HCT116 (cell line): ENCODE data around the gene EHD3. TPM values are rescaled to one million over a fixed set of nuclear protein-coding genes. Genes with fewer than 3 reads are reported as not detected.

ENCODE experiments used
- ATAC-seq: fragments of 200-7000 bp; cut with Tn5 transposase; 2 replicates; pipeline ENCODE4 v1.9.1; 2020; ENCODE audit warnings: mild to moderate bottlenecking, moderate library complexity
- BruUV-seq: library from RNA; stranded (reverse); fragments of 400-500 nt; replicated peaks from 2 replicates; lab custom pipeline; 2021; lab: Mats Ljungman, UMichigan
- CTCF ChIA-PET: fragments of 300-600 bp; sonication (Branson Sonifier 250); formaldehyde crosslinking; loops from one replicate; lab custom pipeline; 2021; ENCODE audit warnings: antibody characterized with exemption; lab: Charles Lee
- POLR2A ChIA-PET: fragments of 300-600, 350-600 bp; sonication (Branson Sonifier 250); formaldehyde crosslinking; loops from one replicate; lab custom pipeline; 2021; ENCODE audit warnings: antibody characterized with exemption; lab: Charles Lee
- RAD21 ChIA-PET, 2 experiments: fragments of 300-600 bp; sonication (Branson Sonifier 250); formaldehyde crosslinking; loops; one replicate each; lab custom pipeline; 2023; ENCODE audit warnings: low total read pairs in 2 of 2; ENCODE audit not compliant: uncharacterized antibody in 2 of 2, unreplicated experiment in 2 of 2, low non-redundant PET in 1 of 2; lab: Charles Lee
- DNase-seq: peaks from one replicate; pipeline ENCODE4 v3.0.0-alpha.2; 2010; ENCODE audit warnings: low read depth, low spot score
- H2AFZ ChIP-seq: fragments of 200-600 bp; shearing (Covaris generic), sonication (generic); 2 replicates; pipeline ENCODE4 v1.6.1; 2017; ENCODE audit warnings: low read depth, mixed run types, mixed read lengths, antibody characterized with exemption, low read length; ENCODE audit not compliant: poor library complexity, severe bottlenecking
- H3K27ac ChIP-seq: 2 replicates; pipeline ENCODE4 v1.5.1; 2012; ENCODE audit warnings: low read depth, low read length
- H3K27me3 ChIP-seq: fragments of 200-600 bp; sonication (generic); 2 replicates; pipeline ENCODE4 v1.6.1; 2016; ENCODE audit warnings: mixed run types, low read length, mixed read lengths; ENCODE audit not compliant: insufficient read depth
- H3K36me3 ChIP-seq, 2 experiments: fragments of 200-500 bp in 1 of 2; fragments of 200-600 bp in 1 of 2; sonication (Bioruptor generic) in 1 of 2; sonication (generic) in 1 of 2; 2 replicates each; pipeline versions ENCODE4 v1.5.1 to v1.6.1; 2014 to 2016; ENCODE audit warnings: low read length in 2 of 2, inconsistent platforms in 1 of 2, mixed read lengths in 1 of 2, mixed run types in 1 of 2; ENCODE audit not compliant: insufficient read depth in 2 of 2, control insufficient read depth in 1 of 2
- H3K4me1 ChIP-seq, 2 experiments: fragments of 200-600 bp in 1 of 2; sonication (generic) in 1 of 2; 2 replicates each; pipeline versions ENCODE4 v1.5.1 to v1.6.1; 2012 to 2017; ENCODE audit warnings: low read length in 2 of 2, inconsistent platforms in 1 of 2, mild to moderate bottlenecking in 1 of 2, mixed read lengths in 1 of 2, mixed run types in 1 of 2, moderate library complexity in 1 of 2; ENCODE audit not compliant: insufficient read depth in 2 of 2, control insufficient read depth in 1 of 2
- H3K4me2 ChIP-seq: fragments of 200-600 bp; sonication (generic); 2 replicates; pipeline ENCODE4 v1.6.1; 2017; ENCODE audit warnings: mixed run types, low read length, mixed read lengths
- H3K4me3 ChIP-seq, 2 experiments: fragments of 200-600 bp in 1 of 2; sonication (generic) in 1 of 2; replicated peaks in 1 of 2; 2 replicates each; pipeline ENCODE4 v1.5.1; 2011 to 2016; ENCODE audit warnings: low read length in 2 of 2, control low read depth in 1 of 2, low read depth in 1 of 2, mild to moderate bottlenecking in 1 of 2, mixed read lengths in 1 of 2, mixed run types in 1 of 2
- H3K79me2 ChIP-seq: fragments of 200-600 bp; sonication (generic); 2 replicates; pipeline ENCODE4 v1.6.1; 2017; ENCODE audit warnings: mild to moderate bottlenecking, mixed run types, low read length, moderate library complexity, mixed read lengths; ENCODE audit not compliant: insufficient read depth
- H3K9ac ChIP-seq: fragments of 200-600 bp; sonication (generic); 2 replicates; pipeline ENCODE4 v1.6.1; 2016; ENCODE audit warnings: low read length, mixed read lengths
- H3K9me2 ChIP-seq: fragments of 200-600 bp; sonication (generic), shearing (Covaris generic); 2 replicates; pipeline ENCODE4 v1.6.1; 2017; ENCODE audit warnings: mixed run types, mild to moderate bottlenecking, moderate library complexity; ENCODE audit not compliant: insufficient read depth
- H3K9me3 ChIP-seq, 2 experiments: fragments of 200-500 bp in 1 of 2; fragments of 200-600 bp in 1 of 2; sonication (Bioruptor generic) in 1 of 2; sonication (generic) in 1 of 2; 2 replicates each; pipeline ENCODE4 v1.6.1; 2014 to 2017; ENCODE audit warnings: low read length in 2 of 2, mixed read lengths in 2 of 2, inconsistent platforms in 1 of 2, low read depth in 1 of 2, mild to moderate bottlenecking in 1 of 2, mixed run types in 1 of 2, moderate library complexity in 1 of 2; ENCODE audit not compliant: control insufficient read depth in 1 of 2, insufficient read depth in 1 of 2
- H4K20me1 ChIP-seq: fragments of 200-600 bp; sonication (generic), shearing (Covaris generic); 2 replicates; pipeline ENCODE4 v1.6.1; 2017; ENCODE audit warnings: mixed run types, mild to moderate bottlenecking, moderate library complexity; ENCODE audit not compliant: insufficient read depth
- ATF3 ChIP-seq: IDR thresholded peaks from 2 replicates; pipeline ENCODE4 v1.6.1; 2012
- CTCF ChIP-seq, 3 experiments: fragments of 200-600 bp in 1 of 3; sonication (generic) in 1 of 3; IDR thresholded peaks in 2 of 3; conservative IDR thresholded peaks in 1 of 3; 2 replicates each; pipeline ENCODE4 v1.5.1; 2012 to 2017; ENCODE audit warnings: low read depth in 2 of 3, low read length in 2 of 3, antibody characterized with exemption in 1 of 3, borderline replicate concordance in 1 of 3, control low read depth in 1 of 3, mild to moderate bottlenecking in 1 of 3, mixed read lengths in 1 of 3, mixed run types in 1 of 3, moderate library complexity in 1 of 3; ENCODE audit not compliant: insufficient read depth in 1 of 3
- ELF1 ChIP-seq: IDR thresholded peaks from 2 replicates; pipeline ENCODE4 v1.6.1; 2012; ENCODE audit warnings: low read depth, borderline replicate concordance
- EZH2 ChIP-seq: fragments of 200-600 bp; sonication (generic); IDR thresholded peaks from 2 replicates; pipeline ENCODE4 v1.6.1; 2017; ENCODE audit warnings: antibody characterized with exemption, mixed run types
- EZH2phosphoT487 ChIP-seq: fragments of 200-600 bp; IDR thresholded peaks from 2 replicates; pipeline ENCODE4 v1.6.1; 2018; ENCODE audit warnings: antibody characterized with exemption, borderline replicate concordance
- FOSL1 ChIP-seq: IDR thresholded peaks from 2 replicates; pipeline ENCODE4 v1.6.1; 2012; ENCODE audit warnings: low read depth
- JUND ChIP-seq: IDR thresholded peaks from 2 replicates; pipeline ENCODE4 v1.6.1; 2012
- POLR2A ChIP-seq: IDR thresholded peaks from 2 replicates; pipeline ENCODE4 v1.7.0; 2011; ENCODE audit warnings: borderline replicate concordance; ENCODE audit not compliant: insufficient read depth, insufficient read length; ENCODE audit errors: extremely low read depth
- RAD21 ChIP-seq: IDR thresholded peaks from 2 replicates; pipeline ENCODE4 v1.6.1; 2012; ENCODE audit warnings: low read depth, mild to moderate bottlenecking
- REST ChIP-seq: IDR thresholded peaks from 2 replicates; pipeline ENCODE4 v1.6.1; 2012; ENCODE audit warnings: low read depth
- SP1 ChIP-seq: IDR thresholded peaks from 2 replicates; pipeline ENCODE4 v1.6.1; 2012; ENCODE audit warnings: low read depth
- SRF ChIP-seq: IDR thresholded peaks from 2 replicates; pipeline ENCODE4 v1.6.1; 2012; ENCODE audit warnings: low read depth
- TCF7L2 ChIP-seq: IDR thresholded peaks from 2 replicates; pipeline ENCODE4 v1.7.0; 2011; ENCODE audit warnings: borderline replicate concordance, inconsistent platforms; ENCODE audit not compliant: insufficient read depth, insufficient read length; ENCODE audit errors: extremely low read depth
- YY1 ChIP-seq: IDR thresholded peaks from 2 replicates; pipeline ENCODE4 v1.6.1; 2011; ENCODE audit warnings: low read length, low read depth, moderate library complexity, mild to moderate bottlenecking; ENCODE audit not compliant: insufficient replicate concordance; ENCODE audit errors: extremely low read depth
- ZBTB33 ChIP-seq: IDR thresholded peaks from 2 replicates; pipeline ENCODE4 v1.6.1; 2011; ENCODE audit warnings: mild to moderate bottlenecking, low read length, moderate library complexity; ENCODE audit not compliant: insufficient replicate concordance; ENCODE audit errors: extremely low read depth
- ZFX ChIP-seq: fragments of 450-650 bp; IDR thresholded peaks from 2 replicates; pipeline ENCODE4 v1.6.1; 2017
- ZNF274 ChIP-seq: fragments of 200-500 bp; sonication (Bioruptor generic); IDR thresholded peaks from 2 replicates; pipeline ENCODE4 v1.6.1; 2014; ENCODE audit warnings: mild to moderate bottlenecking, low read depth, low read length, inconsistent platforms
- intact Hi-C: fragments of 100-400 bp; cut with micrococcal nuclease; formaldehyde crosslinking; loops from 2 replicates; pipeline ENCODE4 v1.10.0; 2022
- total RNA-seq: library from RNA; stranded (reverse); gene quantifications from one replicate; pipeline ENCODE4 v1.2.1, GENCODE V29; 2021; ENCODE audit not compliant: unreplicated experiment

Gene EHD3
- total RNA-seq, 1 experiment from 2014 or later, result not detected

- Histone ChIP-seq H3K9me2 (no peaks in the 10 kb centered on the region), H3K4me3 (no peak overlapping the region), H3K27ac (no peak overlapping the region), H3K4me1 (no peaks in the 10 kb centered on the region), H3K36me3 (no peaks in the 10 kb centered on the region), H2AFZ (no peak overlapping the region), H4K20me1 (no peaks in the 10 kb centered on the region; the same call in 1 of the 2 replicates), H3K79me2 (no peaks in the 10 kb centered on the region), H3K9me3 (no peaks in the 10 kb centered on the region), H3K27me3 (peaks cover 78% of the 10 kb centered on the region), H3K4me2 (no peak overlapping the region), H3K9ac (no peak overlapping the region)
- ChIA-PET POLR2A (no interaction called here), RAD21 (no interaction called here), CTCF (no interaction called here)
- DNase-seq, result no peak
- no TSS peak for BruUV-seq
- TF ChIP-seq ATF3, result no peak
- TF ChIP-seq REST, result no peak
- no peak for TF ChIP-seq ZFX
- TF ChIP-seq ZNF274, result no peak
- no peak for TF ChIP-seq TCF7L2
- no peak for TF ChIP-seq YY1
- no peak for TF ChIP-seq EZH2phosphoT487
- no peak for TF ChIP-seq POLR2A
- no peak for TF ChIP-seq ZBTB33
- no peak for TF ChIP-seq SRF
- TF ChIP-seq RAD21, result no peak
- no peak for TF ChIP-seq SP1
- TF ChIP-seq CTCF (IDR thresholded peaks at IDR 0.05 in 2 of 3, conservative IDR thresholded peaks at IDR 0.05 in 1 of 3; ENCODE audit: borderline replicate concordance in 1 of 3, insufficient read depth in 1 of 3, low read depth in 2 of 3, low read length in 2 of 3), result no peak
- TF ChIP-seq JUND, result no peak
- TF ChIP-seq FOSL1, result no peak
- no peak for TF ChIP-seq ELF1
- TF ChIP-seq EZH2, result no peak
- intact Hi-C loops, result no loop called here
- ATAC-seq, result no peak
These were observed 12.4 kb upstream of the EHD3 start for GRCh38 chr2:31221544-31221943.
